ENCODE data around the gene RAD23B. TPM values are rescaled to one million over a fixed set of nuclear protein-coding genes. Genes with fewer than 3 reads are reported as not detected.

Gene RAD23B
- total RNA-seq, 1 experiment from 2014 or later, result 222 TPM

DNA sequence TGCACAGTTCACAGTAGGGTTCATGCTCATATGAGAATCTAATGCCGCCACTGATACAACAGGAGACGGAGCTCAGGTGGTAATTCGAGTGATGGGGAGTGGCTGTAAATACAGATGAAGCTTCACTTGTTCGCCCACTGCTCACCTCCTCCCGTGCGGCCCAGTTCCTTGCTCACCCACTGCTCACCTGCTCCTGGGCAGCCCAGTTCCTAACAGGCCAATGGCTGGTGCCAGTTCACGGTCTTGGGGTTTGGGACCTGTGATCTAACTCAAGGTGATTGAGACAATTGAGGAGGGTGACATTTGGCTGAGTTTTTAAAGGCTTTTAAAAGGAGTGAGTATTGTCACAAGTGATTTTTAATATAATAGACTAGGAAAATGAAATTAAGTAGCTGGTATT, 45.4 kb downstream of the RAD23B start:
- H3K27me3 Mint-ChIP-seq (ENCODE audit: insufficient read depth, unreplicated experiment), result no peaks in the 10 kb centered on the region
- H3K9me3 Mint-ChIP-seq (ENCODE audit: unreplicated experiment), result no peaks in the 10 kb centered on the region
- ChIA-PET POLR2A (interaction anchor here (0.6 to 2.4 kb wide), 4 partner anchors 45 to 1848 kb away, joined by 3 to 6 read pairs (median 4); partner anchors contain the start of gene RAD23B), CTCF (interaction anchor here (0.8 to 2.0 kb wide), 3 partner anchors 12 to 1488 kb away, joined by 5 to 13 read pairs (median 7); no protein-coding TSS in a partner anchor)
- peaks cover 93% of the 10 kb centered on the region for H3K36me3 Mint-ChIP-seq (ENCODE audit: insufficient read depth, unreplicated experiment)
- DNase-seq (ENCODE audit: unreplicated experiment), result no peak
- no peak overlapping the region for H3K27ac Mint-ChIP-seq (ENCODE audit: low read depth, unreplicated experiment)
- intact Hi-C loops (cut with micrococcal nuclease), result no loop called here
- H3K4me3 Mint-ChIP-seq (ENCODE audit: unreplicated experiment), result no peak overlapping the region
- peaks cover 6% of the 10 kb centered on the region for H3K4me1 Mint-ChIP-seq (ENCODE audit: insufficient read depth, unreplicated experiment)
- BruUV-seq (replicated peaks), result no TSS peak
- TF ChIP-seq, protein P1, sequence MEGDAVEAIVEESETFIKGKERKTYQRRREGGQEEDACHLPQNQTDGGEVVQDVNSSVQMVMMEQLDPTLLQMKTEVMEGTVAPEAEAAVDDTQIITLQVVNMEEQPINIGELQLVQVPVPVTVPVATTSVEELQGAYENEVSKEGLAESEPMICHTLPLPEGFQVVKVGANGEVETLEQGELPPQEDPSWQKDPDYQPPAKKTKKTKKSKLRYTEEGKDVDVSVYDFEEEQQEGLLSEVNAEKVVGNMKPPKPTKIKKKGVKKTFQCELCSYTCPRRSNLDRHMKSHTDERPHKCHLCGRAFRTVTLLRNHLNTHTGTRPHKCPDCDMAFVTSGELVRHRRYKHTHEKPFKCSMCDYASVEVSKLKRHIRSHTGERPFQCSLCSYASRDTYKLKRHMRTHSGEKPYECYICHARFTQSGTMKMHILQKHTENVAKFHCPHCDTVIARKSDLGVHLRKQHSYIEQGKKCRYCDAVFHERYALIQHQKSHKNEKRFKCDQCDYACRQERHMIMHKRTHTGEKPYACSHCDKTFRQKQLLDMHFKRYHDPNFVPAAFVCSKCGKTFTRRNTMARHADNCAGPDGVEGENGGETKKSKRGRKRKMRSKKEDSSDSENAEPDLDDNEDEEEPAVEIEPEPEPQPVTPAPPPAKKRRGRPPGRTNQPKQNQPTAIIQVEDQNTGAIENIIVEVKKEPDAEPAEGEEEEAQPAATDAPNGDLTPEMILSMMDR (IDR thresholded peaks at IDR 0.05; ENCODE audit: unreplicated experiment), result no peak

- no peaks in the 10 kb centered on the region for H3K9me3 Mint-ChIP-seq (ENCODE audit: unreplicated experiment)
These were observed 47.3 kb downstream of the RAD23B start for GRCh38 chr9:107330420-107330819.

GRCh38 chr9:107332883-107333282, 49.8 kb downstream of the RAD23B start:
- BruUV-seq (replicated peaks), result no TSS peak
- H3K36me3 Mint-ChIP-seq (ENCODE audit: insufficient read depth, unreplicated experiment), result peaks cover 95% of the 10 kb centered on the region
- H3K27ac Mint-ChIP-seq (ENCODE audit: low read depth, unreplicated experiment), result peak overlapping the region; percentile 53
- no peak for DNase-seq (ENCODE audit: unreplicated experiment)
- CTCF ChIA-PET, result interaction anchor here (0.6 to 3.0 kb wide), 3 partner anchors 9 to 376 kb away, joined by 3 to 24 read pairs (median 6); no protein-coding TSS in a partner anchor
- peaks cover 11% of the 10 kb centered on the region for H3K4me1 Mint-ChIP-seq (ENCODE audit: insufficient read depth, unreplicated experiment)
- no peaks in the 10 kb centered on the region for H3K27me3 Mint-ChIP-seq (ENCODE audit: insufficient read depth, unreplicated experiment)
- TF ChIP-seq, protein P1 (IDR thresholded peaks at IDR 0.05; ENCODE audit: unreplicated experiment), result no peak
- H3K4me3 Mint-ChIP-seq (ENCODE audit: unreplicated experiment), result no peak overlapping the region
- intact Hi-C loops (cut with micrococcal nuclease), result no loop called here
- POLR2A ChIA-PET, result interaction anchor here (0.8 to 2.2 kb wide), 2 partner anchors 12 to 46 kb away, joined by 3 to 6 read pairs; no protein-coding TSS in a partner anchor
- no peaks in the 10 kb centered on the region for H3K9me3 Mint-ChIP-seq (ENCODE audit: unreplicated experiment)

More at GRCh38 chr9:107330420-107330819, 47.3 kb downstream of the RAD23B start:
- no peaks in the 10 kb centered on the region for H3K4me1 Mint-ChIP-seq (ENCODE audit: insufficient read depth, unreplicated experiment)
- no peak overlapping the region for H3K4me3 Mint-ChIP-seq (ENCODE audit: unreplicated experiment)
- POLR2A ChIA-PET, result interaction anchor here (0.7 kb wide), 1 partner anchor 519 kb away, joined by 3 read pairs; no protein-coding TSS in a partner anchor
- no peaks in the 10 kb centered on the region for H3K27me3 Mint-ChIP-seq (ENCODE audit: insufficient read depth, unreplicated experiment)
- intact Hi-C loops (cut with micrococcal nuclease), result no loop called here
- BruUV-seq (replicated peaks), result TSS peak; percentile 53
- no peak overlapping the region for H3K27ac Mint-ChIP-seq (ENCODE audit: low read depth, unreplicated experiment)
- TF ChIP-seq, protein P1 (IDR thresholded peaks at IDR 0.05; ENCODE audit: unreplicated experiment), result no peak
- no peak for DNase-seq (ENCODE audit: unreplicated experiment)
- CTCF ChIA-PET, result interaction anchor here (2.0 kb wide), 1 partner anchor 10 kb away, joined by 13 read pairs; no protein-coding TSS in a partner anchor
- H3K36me3 Mint-ChIP-seq (ENCODE audit: insufficient read depth, unreplicated experiment), result peaks cover 93% of the 10 kb centered on the region

- Mint-ChIP-seq H3K36me3 (ENCODE audit: insufficient read depth, unreplicated experiment) (peaks cover 98% of the 10 kb centered on the region), H3K27me3 (ENCODE audit: insufficient read depth, unreplicated experiment) (no peaks in the 10 kb centered on the region), H3K9me3 (ENCODE audit: unreplicated experiment) (no peaks in the 10 kb centered on the region), H3K27ac (ENCODE audit: low read depth, unreplicated experiment) (peak overlapping the region; percentile 53), H3K4me1 (ENCODE audit: insufficient read depth, unreplicated experiment) (peaks cover 12% of the 10 kb centered on the region), H3K4me3 (ENCODE audit: unreplicated experiment) (no peak overlapping the region)
- TF ChIP-seq, protein P1 (IDR thresholded peaks at IDR 0.05; ENCODE audit: unreplicated experiment), result no peak
- POLR2A ChIA-PET, result interaction anchor here (2.2 kb wide), 1 partner anchor 11 kb away, joined by 6 read pairs; no protein-coding TSS in a partner anchor
- CTCF ChIA-PET, result interaction anchor here (0.6 to 3.0 kb wide), 5 partner anchors 8 to 376 kb away, joined by 3 to 24 read pairs (median 3); no protein-coding TSS in a partner anchor
- intact Hi-C loops (cut with micrococcal nuclease), result no loop called here
- BruUV-seq (replicated peaks), result no TSS peak
- DNase-seq (ENCODE audit: unreplicated experiment), result no peak
These were observed 50.3 kb downstream of the RAD23B start for GRCh38 chr9:107333363-107333762.

All from MCF 10A (cell line).